A549 (cell line): Measurements from ENCODE around the gene TSPEAR. TPM values are rescaled to one million over a fixed set of nuclear protein-coding genes. Genes with fewer than 3 reads are reported as not detected.

Source experiments
- ATAC-seq, 2 experiments: fragments of 200-7000 bp in 1 of 2; fragments of >200 bp in 1 of 2; cut with Nextera tagmentation in 1 of 2; cut with Tn5 transposase in 1 of 2; 3 replicates each; pipeline versions ENCODE4 v1.8.0 to v1.9.1; 2018 to 2020; ENCODE audit warnings: mild to moderate bottlenecking in 1 of 2, moderate library complexity in 1 of 2
- CTCF ChIA-PET: fragments of 300-600 bp; sonication (Branson Sonifier 250); formaldehyde crosslinking; extraction: SDS; loops from one replicate; lab custom pipeline; 2021; ENCODE audit warnings: antibody characterized with exemption, inconsistent platforms; lab: Yijun Ruan, JAX
- POLR2A ChIA-PET: fragments of 350-600 bp; formaldehyde crosslinking; extraction: SDS; loops from one replicate; lab custom pipeline; 2021; ENCODE audit warnings: antibody characterized with exemption, inconsistent platforms; lab: Yijun Ruan, JAX
- DNase-seq, 2 experiments: peaks; one replicate each; pipeline versions ENCODE4 v3.0.0 to v3.0.0-alpha.2; 2011 to 2016; ENCODE audit warnings: low read depth in 1 of 2, low spot score in 1 of 2
- FAIRE-seq: peaks from 2 replicates; lab custom pipeline; 2011; peaks lifted over from hg19 to GRCh38; lab: Jason Lieb, UNC
- H3K27ac ChIP-seq, 2 experiments: fragments of >200 bp; sonication (Bioruptor Twin); formaldehyde crosslinking; 3 replicates each; pipeline ENCODE4 v1.5.1; 2016 to 2017
- H3K4me1 ChIP-seq: fragments of >200 bp; sonication (Bioruptor Twin); formaldehyde crosslinking; 3 replicates; pipeline ENCODE4 v1.6.1; 2016
- H3K4me2 ChIP-seq: fragments of >200 bp; sonication (Bioruptor Twin); formaldehyde crosslinking; 3 replicates; pipeline ENCODE4 v1.6.1; 2016
- H3K4me3 ChIP-seq: fragments of >200 bp; sonication (Bioruptor Twin); formaldehyde crosslinking; 3 replicates; pipeline ENCODE4 v1.5.1; 2016
- H3K9me3 ChIP-seq: fragments of >200 bp; sonication (Bioruptor Twin); formaldehyde crosslinking; 3 replicates; pipeline ENCODE4 v1.6.1; 2016
- CBX2 ChIP-seq: fragments of 200-600 bp; sonication (generic); IDR thresholded peaks from 2 replicates; pipeline ENCODE4 v1.6.1; 2016; ENCODE audit warnings: low read depth, mild to moderate bottlenecking, borderline replicate concordance
- FOSB ChIP-seq: fragments of 250-450 bp; sonication (Bioruptor Pico); IDR thresholded peaks from 2 replicates; pipeline ENCODE4 v1.5.0; 2020; ENCODE audit warnings: mild to moderate bottlenecking, moderate library complexity
- FOSL2 ChIP-seq, 2 experiments: fragments of 450-650 bp in 1 of 2; fragments of >200 bp in 1 of 2; sonication (Bioruptor Twin) in 1 of 2; formaldehyde crosslinking; IDR thresholded peaks; 2 replicates each; pipeline versions ENCODE4 v1.5.0 to v1.6.1; 2016 to 2020; ENCODE audit warnings: mild to moderate bottlenecking in 1 of 2, moderate library complexity in 1 of 2
- HEYL ChIP-seq: fragments of 250-450 bp; sonication (Bioruptor Pico); IDR thresholded peaks from 2 replicates; pipeline ENCODE4 v1.8.0; 2021; ENCODE audit warnings: mild to moderate bottlenecking, moderate library complexity
- HOXA7 ChIP-seq: fragments of 250-450 bp; sonication (Bioruptor Pico); IDR thresholded peaks from 2 replicates; pipeline ENCODE4 v1.5.0; 2020; ENCODE audit warnings: mild to moderate bottlenecking, moderate library complexity
- HOXB5 ChIP-seq: fragments of 250-450 bp; sonication (Bioruptor Pico); IDR thresholded peaks from 2 replicates; pipeline ENCODE4 v1.5.0; 2020; ENCODE audit warnings: mild to moderate bottlenecking, moderate library complexity
- JUNB ChIP-seq: fragments of >200 bp; sonication (Bioruptor Twin); formaldehyde crosslinking; IDR thresholded peaks from 2 replicates; pipeline ENCODE4 v1.6.1; 2016
- NFE2L2 ChIP-seq: fragments of 150-350 bp; conservative IDR thresholded peaks from 2 replicates; pipeline ENCODE4 v1.6.1; 2014; ENCODE audit warnings: low read length
- NPAS2 ChIP-seq: fragments of 250-450 bp; sonication (Bioruptor Pico); IDR thresholded peaks from 2 replicates; pipeline ENCODE4 v1.8.0; 2022; ENCODE audit warnings: mild to moderate bottlenecking, moderate library complexity, borderline replicate concordance
- PHF8 ChIP-seq: fragments of 200-600 bp; sonication (generic); IDR thresholded peaks from 2 replicates; pipeline ENCODE4 v1.6.1; 2016; ENCODE audit warnings: low read depth, mild to moderate bottlenecking, antibody characterized with exemption, moderate library complexity, borderline replicate concordance
- RARB ChIP-seq: fragments of 250-450 bp; sonication (Bioruptor Pico); IDR thresholded peaks from 2 replicates; pipeline ENCODE4 v1.8.0; 2021; ENCODE audit warnings: mild to moderate bottlenecking, moderate library complexity
- RCOR1 ChIP-seq: fragments of 150-350 bp; IDR thresholded peaks from 2 replicates; pipeline ENCODE4 v1.6.1; 2014; ENCODE audit warnings: antibody characterized with exemption, low read length, low read depth
- RNF2 ChIP-seq: fragments of 200-600 bp; sonication (generic); IDR thresholded peaks from 2 replicates; pipeline ENCODE4 v1.6.1; 2016; ENCODE audit warnings: low read depth, mild to moderate bottlenecking, antibody characterized with exemption, moderate library complexity, borderline replicate concordance
- TP53 ChIP-seq: fragments of 250-450 bp; sonication (Bioruptor Pico); IDR thresholded peaks from 2 replicates; pipeline ENCODE4 v1.5.0; 2021; ENCODE audit warnings: mild to moderate bottlenecking, moderate library complexity
- ZSCAN20 ChIP-seq: fragments of 250-450 bp; sonication (Bioruptor Pico); IDR thresholded peaks from 2 replicates; pipeline ENCODE4 v1.8.0; 2022; ENCODE audit warnings: mild to moderate bottlenecking, moderate library complexity
- WGBS: methylation state at CpG from one replicate; pipeline ENCODE4 v1.1.6; 2017; ENCODE audit errors: missing lambda C conversion rate; 5-methylcytosine and 5-hydroxymethylcytosine counted together
- polyA plus RNA-seq, 4 experiments: library from polyadenylated mRNA; depleted of rRNA in 3 of 4; stranded (reverse); fragments of >200 nt; fragmentation: RNase III in 1 of 4; extraction: RNeasy Plus Mini Kit Qiagen cat#74134 plus additional on column Dnase treatment in 1 of 4; gene quantifications; 2 replicates in 3 of 4; 3 replicates in 1 of 4; pipeline ENCODE4 v1.2.3, GENCODE V29; 2011 to 2017
- TF ChIP-seq, protein P1 (sequence below): fragments of 250-450 bp; sonication (Bioruptor Pico); IDR thresholded peaks from 2 replicates; pipeline ENCODE4 v1.5.0; 2021; ENCODE audit warnings: mild to moderate bottlenecking, moderate library complexity, borderline replicate concordance
- TF ChIP-seq, protein P2 (sequence below): fragments of >200 bp; sonication (Bioruptor Twin); formaldehyde crosslinking; IDR thresholded peaks from 3 replicates; pipeline ENCODE4 v1.6.1; 2016
- TF ChIP-seq, protein P3 (sequence below): fragments of 250-450 bp; sonication (Bioruptor Pico); IDR thresholded peaks from 2 replicates; pipeline ENCODE4 v1.5.0; 2020; ENCODE audit warnings: low read depth, mild to moderate bottlenecking, moderate library complexity
- TF ChIP-seq, protein P4 (sequence below): fragments of 450-650 bp; IDR thresholded peaks from 2 replicates; pipeline ENCODE4 v1.6.1; 2014; ENCODE audit warnings: antibody characterized with exemption

The TSPEAR gene
- polyA plus RNA-seq, 2 of the 4 experiments (the other 2 are of a cell fraction) = not detected

DNA sequence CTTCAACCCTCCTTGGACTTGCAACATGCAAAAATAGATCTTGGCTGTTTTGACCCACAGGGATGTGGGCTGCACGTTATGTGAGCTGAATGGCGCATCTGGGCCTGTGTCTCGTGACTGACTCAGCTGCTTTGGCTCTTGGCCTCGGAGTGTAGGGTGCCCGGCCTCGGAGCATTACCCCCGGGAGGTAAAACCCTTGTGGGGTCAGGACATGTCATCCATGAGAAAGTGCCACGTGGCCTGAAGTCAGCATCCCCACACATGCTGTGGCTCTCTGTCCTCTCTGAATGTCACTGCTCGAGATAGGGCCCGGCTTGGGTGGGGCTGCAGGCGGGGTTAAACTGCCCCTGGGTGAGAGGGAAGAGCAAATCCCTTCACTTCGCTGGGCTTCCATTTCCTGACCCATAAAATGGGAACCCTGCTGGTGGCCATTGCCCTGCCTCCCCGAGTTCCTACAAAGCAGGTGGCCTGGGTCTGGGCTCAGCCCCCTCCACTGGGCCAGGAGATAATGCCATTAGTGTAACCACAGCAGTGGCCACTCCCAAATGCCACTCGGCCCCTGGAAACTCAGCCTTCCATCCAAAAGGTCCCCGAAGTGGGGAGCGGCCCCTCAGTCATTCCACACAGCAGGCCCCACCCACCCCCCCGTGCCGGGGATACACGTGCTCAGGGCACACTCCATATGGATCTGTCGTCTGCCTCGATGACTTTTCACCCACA is 22.8 kb upstream of the TSPEAR start:
- FAIRE-seq (no peak), DNase-seq (no peak), ATAC-seq (no peak)
- peaks cover 12% of the 10 kb centered on the region for H3K4me1 ChIP-seq
- WGBS = 62% methylated on average over 8 of the region's 21 CpGs
- H3K27ac ChIP-seq = no peak overlapping the region
- no peak overlapping the region for H3K4me2 ChIP-seq
- TF ChIP-seq RCOR1 (no peak), CBX2 (no peak)
- ChIA-PET CTCF (interaction anchor here (1.0 kb wide), 1 partner anchor 8 kb away, joined by 4 read pairs; no protein-coding TSS in a partner anchor), POLR2A (no interaction called here)
- H3K9me3 ChIP-seq = no peaks in the 10 kb centered on the region
- no peak overlapping the region for H3K4me3 ChIP-seq

DNA sequence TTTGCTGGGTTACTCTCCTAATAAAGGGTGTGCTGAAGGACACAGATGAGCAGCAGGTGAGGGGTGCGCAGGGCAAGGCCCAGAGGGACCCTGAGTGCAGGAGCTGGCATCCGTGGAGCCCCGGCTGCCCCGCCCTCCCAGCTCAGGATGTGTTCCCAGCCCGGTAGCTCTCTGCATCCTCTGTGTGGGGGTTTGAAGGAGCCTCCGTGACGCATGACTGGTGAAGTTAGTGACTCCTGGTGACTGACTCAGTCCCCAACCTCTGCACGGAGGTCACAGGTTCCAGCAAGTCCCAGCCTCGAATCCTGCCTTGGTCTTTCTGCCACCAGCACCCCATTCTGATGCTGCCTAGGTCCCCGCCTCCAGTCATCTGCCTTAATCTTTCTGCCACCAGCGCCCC is 21.6 kb upstream of the TSPEAR start:
- H3K4me1 ChIP-seq = peaks cover 12% of the 10 kb centered on the region
- CTCF ChIA-PET = interaction anchor here (1.0 kb wide), 1 partner anchor 10 kb away, joined by 4 read pairs; no protein-coding TSS in a partner anchor
- no peak overlapping the region for H3K4me2 ChIP-seq
- WGBS = 53% methylated on average over 6 of the region's 11 CpGs
- no peak for TF ChIP-seq TP53 (CRISPR knock-in tag)
- TF ChIP-seq HOXB5 (CRISPR knock-in tag) = no peak
- ATAC-seq = no peak
- H3K4me3 ChIP-seq = no peak overlapping the region
- DNase-seq = no peak
- H3K9me3 ChIP-seq = no peaks in the 10 kb centered on the region
- FAIRE-seq = no peak
- POLR2A ChIA-PET = no interaction called here
- no peak overlapping the region for H3K27ac ChIP-seq

DNA sequence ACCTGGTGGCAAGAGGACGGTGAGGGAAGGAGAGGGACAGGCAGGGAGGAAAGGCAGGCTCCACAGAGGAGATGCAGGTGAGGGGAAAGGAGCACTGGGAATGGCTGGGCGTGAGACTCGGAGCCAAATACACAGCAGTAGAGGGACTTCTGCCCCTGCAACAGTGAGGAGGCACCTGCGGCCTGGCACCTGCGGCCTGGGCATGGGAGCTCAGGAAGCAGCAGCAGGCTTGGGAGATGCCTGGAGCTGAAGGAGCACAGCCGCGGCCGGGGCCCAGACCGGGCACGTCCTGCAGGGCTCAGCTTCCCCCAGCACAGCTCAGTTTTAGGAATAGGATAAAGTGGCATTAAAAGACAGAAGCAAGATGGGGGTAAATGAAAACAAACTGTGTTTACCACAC is 20.9 kb upstream of the TSPEAR start:
- no peak overlapping the region for H3K4me2 ChIP-seq
- FAIRE-seq (no peak), DNase-seq (no peak), ATAC-seq (no peak)
- TF ChIP-seq RARB (no peak), NFE2L2 (no peak), RNF2 (no peak), HEYL (CRISPR knock-in tag) (no peak)
- CTCF ChIA-PET = interaction anchor here (0.9 to 1.9 kb wide), 2 partner anchors 222 to 276 kb away, joined by 3 to 7 read pairs; no protein-coding TSS in a partner anchor
- POLR2A ChIA-PET = no interaction called here
- H3K4me3 ChIP-seq = no peak overlapping the region
- H3K27ac ChIP-seq = no peak overlapping the region
- WGBS = 73% methylated on average over 10 of the region's 10 CpGs
- H3K4me1 ChIP-seq = peaks cover 12% of the 10 kb centered on the region
- H3K9me3 ChIP-seq = no peaks in the 10 kb centered on the region

DNA sequence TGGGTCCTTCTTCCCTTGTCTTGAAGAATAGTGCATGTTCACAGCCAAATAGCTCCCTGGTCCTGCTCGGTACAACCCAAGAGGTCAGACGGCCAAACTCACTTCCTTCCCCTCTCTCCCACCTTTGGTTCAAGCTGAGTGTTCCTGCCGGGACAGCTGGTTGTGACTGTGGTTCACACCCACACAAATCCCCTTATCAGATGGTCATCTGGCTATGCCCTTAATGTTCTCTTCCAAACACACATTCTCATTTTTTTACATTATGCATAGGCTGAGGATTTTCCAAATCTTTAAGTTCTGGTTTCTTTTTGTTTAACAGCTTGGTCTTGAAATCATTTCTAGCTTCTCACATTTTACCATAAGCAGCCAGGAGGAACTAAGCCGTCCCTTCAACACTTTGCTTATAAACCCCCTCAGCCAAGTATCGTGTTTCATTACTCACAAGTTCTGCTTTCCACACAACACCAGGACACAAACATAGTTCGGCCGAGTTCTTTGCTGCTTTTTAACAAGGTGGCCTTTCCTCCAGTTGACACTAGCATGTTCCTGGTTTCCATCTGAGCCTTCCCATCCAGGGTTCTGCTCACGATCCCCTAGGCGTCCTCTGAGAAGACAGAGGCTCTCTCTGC is 19.7 kb upstream of the TSPEAR start:
- 46% methylated on average over 9 of the region's 9 CpGs for WGBS
- POLR2A ChIA-PET = no interaction called here
- no peak for FAIRE-seq
- no peak overlapping the region for H3K27ac ChIP-seq
- peaks cover 2% of the 10 kb centered on the region for H3K4me1 ChIP-seq
- H3K9me3 ChIP-seq = no peaks in the 10 kb centered on the region
- CTCF ChIA-PET = interaction anchor here (0.7 to 1.9 kb wide), 3 partner anchors 221 to 349 kb away, joined by 3 to 7 read pairs (median 3); no protein-coding TSS in a partner anchor
- H3K4me3 ChIP-seq = no peak overlapping the region
- TF ChIP-seq, protein P1, sequence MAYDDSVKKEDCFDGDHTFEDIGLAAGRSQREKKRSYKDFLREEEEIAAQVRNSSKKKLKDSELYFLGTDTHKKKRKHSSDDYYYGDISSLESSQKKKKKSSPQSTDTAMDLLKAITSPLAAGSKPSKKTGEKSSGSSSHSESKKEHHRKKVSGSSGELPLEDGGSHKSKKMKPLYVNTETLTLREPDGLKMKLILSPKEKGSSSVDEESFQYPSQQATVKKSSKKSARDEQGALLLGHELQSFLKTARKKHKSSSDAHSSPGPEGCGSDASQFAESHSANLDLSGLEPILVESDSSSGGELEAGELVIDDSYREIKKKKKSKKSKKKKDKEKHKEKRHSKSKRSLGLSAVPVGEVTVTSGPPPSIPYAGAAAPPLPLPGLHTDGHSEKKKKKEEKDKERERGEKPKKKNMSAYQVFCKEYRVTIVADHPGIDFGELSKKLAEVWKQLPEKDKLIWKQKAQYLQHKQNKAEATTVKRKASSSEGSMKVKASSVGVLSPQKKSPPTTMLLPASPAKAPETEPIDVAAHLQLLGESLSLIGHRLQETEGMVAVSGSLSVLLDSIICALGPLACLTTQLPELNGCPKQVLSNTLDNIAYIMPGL (CRISPR knock-in tag) = no peak
- TF ChIP-seq FOSL2 (IDR thresholded peaks at IDR 0.05) (no peak), FOSL2 (CRISPR knock-in tag; IDR thresholded peaks at IDR 0.05) (no peak), ZSCAN20 (CRISPR knock-in tag) (no peak), JUNB (no peak), HOXA7 (CRISPR knock-in tag) (no peak), FOSB (CRISPR knock-in tag) (no peak), NPAS2 (CRISPR knock-in tag) (no peak), PHF8 (no peak)
- TF ChIP-seq, protein P2, sequence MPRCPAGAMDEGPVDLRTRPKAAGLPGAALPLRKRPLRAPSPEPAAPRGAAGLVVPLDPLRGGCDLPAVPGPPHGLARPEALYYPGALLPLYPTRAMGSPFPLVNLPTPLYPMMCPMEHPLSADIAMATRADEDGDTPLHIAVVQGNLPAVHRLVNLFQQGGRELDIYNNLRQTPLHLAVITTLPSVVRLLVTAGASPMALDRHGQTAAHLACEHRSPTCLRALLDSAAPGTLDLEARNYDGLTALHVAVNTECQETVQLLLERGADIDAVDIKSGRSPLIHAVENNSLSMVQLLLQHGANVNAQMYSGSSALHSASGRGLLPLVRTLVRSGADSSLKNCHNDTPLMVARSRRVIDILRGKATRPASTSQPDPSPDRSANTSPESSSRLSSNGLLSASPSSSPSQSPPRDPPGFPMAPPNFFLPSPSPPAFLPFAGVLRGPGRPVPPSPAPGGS = no peak
- TF ChIP-seq, protein P3, sequence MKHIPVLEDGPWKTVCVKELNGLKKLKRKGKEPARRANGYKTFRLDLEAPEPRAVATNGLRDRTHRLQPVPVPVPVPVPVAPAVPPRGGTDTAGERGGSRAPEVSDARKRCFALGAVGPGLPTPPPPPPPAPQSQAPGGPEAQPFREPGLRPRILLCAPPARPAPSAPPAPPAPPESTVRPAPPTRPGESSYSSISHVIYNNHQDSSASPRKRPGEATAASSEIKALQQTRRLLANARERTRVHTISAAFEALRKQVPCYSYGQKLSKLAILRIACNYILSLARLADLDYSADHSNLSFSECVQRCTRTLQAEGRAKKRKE (CRISPR knock-in tag) = no peak
- TF ChIP-seq, protein P4, sequence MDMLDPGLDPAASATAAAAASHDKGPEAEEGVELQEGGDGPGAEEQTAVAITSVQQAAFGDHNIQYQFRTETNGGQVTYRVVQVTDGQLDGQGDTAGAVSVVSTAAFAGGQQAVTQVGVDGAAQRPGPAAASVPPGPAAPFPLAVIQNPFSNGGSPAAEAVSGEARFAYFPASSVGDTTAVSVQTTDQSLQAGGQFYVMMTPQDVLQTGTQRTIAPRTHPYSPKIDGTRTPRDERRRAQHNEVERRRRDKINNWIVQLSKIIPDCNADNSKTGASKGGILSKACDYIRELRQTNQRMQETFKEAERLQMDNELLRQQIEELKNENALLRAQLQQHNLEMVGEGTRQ = no peak
- TF ChIP-seq, all 56 proteins: peak for 0
- no peak for ATAC-seq
- DNase-seq = no peak
- no peak overlapping the region for H3K4me2 ChIP-seq
